Measurements from ENCODE around the gene E2F6. TPM values are rescaled to one million over a fixed set of nuclear protein-coding genes. Genes with fewer than 3 reads are reported as not detected.

Gene E2F6
- total and polyA plus RNA-seq, 2 experiments from 2014 or later, result 13.8 to 23.1 TPM

- H3K27ac ChIP-seq, result no peak overlapping the region
- H3K9me2 ChIP-seq (replicated peaks; ENCODE audit: insufficient read depth), result no peaks in the 10 kb centered on the region
- 93% methylated on average over 5 of the region's 5 CpGs for WGBS (ENCODE audit: low lambda C conversion rate, missing lambda C conversion rate)
- no peaks in the 10 kb centered on the region for H3K36me3 ChIP-seq (replicated peaks; ENCODE audit: insufficient read depth, low read depth)
- H3K79me2 ChIP-seq, result no peaks in the 10 kb centered on the region
- no peak for TF ChIP-seq CTCF (IDR thresholded peaks at IDR 0.05; ENCODE audit: poor library complexity)
- TF ChIP-seq EZH2phosphoT487 (IDR thresholded peaks at IDR 0.05; ENCODE audit: low read depth, severe bottlenecking, unreplicated experiment), result no peak
- no peak for TF ChIP-seq EZH2 (IDR thresholded peaks at IDR 0.05; ENCODE audit: borderline replicate concordance)
- H3K27me3 ChIP-seq, result no peaks in the 10 kb centered on the region
- peaks cover 3% of the 10 kb centered on the region for H3K9me3 ChIP-seq (ENCODE audit: low read depth)
- H2AFZ ChIP-seq, result no peak overlapping the region
- DNase-seq (ENCODE audit: low spot score), result no peak
- H4K20me1 ChIP-seq (ENCODE audit: insufficient read depth, poor library complexity, severe bottlenecking), result no peaks in the 10 kb centered on the region
- no peaks in the 10 kb centered on the region for H3K4me1 ChIP-seq (ENCODE audit: insufficient read depth)
- H3K4me3 ChIP-seq, result no peak overlapping the region
- no peak overlapping the region for H3K4me2 ChIP-seq
These were observed 43.5 kb downstream of the E2F6 start for GRCh38 chr2:11422491-11422865.

DNA sequence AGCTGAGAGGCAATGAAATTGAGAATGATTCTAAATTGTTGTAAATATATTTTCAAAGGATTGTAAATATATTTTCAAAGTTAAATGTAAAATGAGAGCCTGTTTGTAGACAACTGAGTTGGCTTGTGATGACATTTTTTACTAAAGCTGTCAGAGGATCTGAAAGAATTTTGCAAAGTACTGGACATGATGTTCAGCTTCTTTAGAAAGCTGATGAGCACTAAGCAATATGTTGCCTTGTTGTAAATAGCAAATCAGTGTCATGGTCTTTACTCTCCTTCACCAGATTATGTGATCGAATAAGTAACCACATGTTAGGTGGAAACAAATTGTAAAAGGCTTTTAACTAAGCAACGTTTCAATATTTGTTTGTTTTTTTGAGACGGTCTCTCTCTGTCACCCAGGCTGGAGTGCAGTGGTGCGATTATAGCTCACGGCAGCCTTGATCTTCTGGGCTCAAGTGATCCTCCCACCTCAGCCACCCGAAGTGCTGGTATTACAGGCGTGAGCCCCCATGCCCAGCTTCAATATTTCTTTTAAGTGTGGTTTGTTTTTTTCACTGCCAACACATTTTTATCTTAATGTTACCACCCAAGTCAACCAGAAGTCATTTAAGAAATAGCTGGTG is 44.0 kb downstream of the E2F6 start:
- H3K4me2 ChIP-seq, result no peak overlapping the region
- no peak for TF ChIP-seq EZH2 (IDR thresholded peaks at IDR 0.05; ENCODE audit: borderline replicate concordance)
- TF ChIP-seq EZH2phosphoT487 (IDR thresholded peaks at IDR 0.05; ENCODE audit: low read depth, severe bottlenecking, unreplicated experiment), result no peak
- TF ChIP-seq CTCF (IDR thresholded peaks at IDR 0.05; ENCODE audit: poor library complexity), result no peak
- peaks cover 3% of the 10 kb centered on the region for H3K9me3 ChIP-seq (ENCODE audit: low read depth)
- DNase-seq (ENCODE audit: low spot score), result no peak
- H3K4me3 ChIP-seq, result no peak overlapping the region
- no peaks in the 10 kb centered on the region for H3K9me2 ChIP-seq (replicated peaks; ENCODE audit: insufficient read depth)
- 57% methylated on average over 7 of the region's 7 CpGs for WGBS (ENCODE audit: low lambda C conversion rate, missing lambda C conversion rate)
- no peaks in the 10 kb centered on the region for H3K4me1 ChIP-seq (ENCODE audit: insufficient read depth)
- H3K79me2 ChIP-seq, result no peaks in the 10 kb centered on the region
- no peak overlapping the region for H3K27ac ChIP-seq
- no peaks in the 10 kb centered on the region for H3K27me3 ChIP-seq
- no peaks in the 10 kb centered on the region for H4K20me1 ChIP-seq (ENCODE audit: insufficient read depth, poor library complexity, severe bottlenecking)
- no peak overlapping the region for H2AFZ ChIP-seq
- no peaks in the 10 kb centered on the region for H3K36me3 ChIP-seq (replicated peaks; ENCODE audit: insufficient read depth, low read depth)

- no peaks in the 10 kb centered on the region for H3K4me1 ChIP-seq (ENCODE audit: insufficient read depth)
- WGBS (ENCODE audit: low lambda C conversion rate, missing lambda C conversion rate), result 92% methylated on average over 9 of the region's 9 CpGs
- no peaks in the 10 kb centered on the region for H3K79me2 ChIP-seq
- no peaks in the 10 kb centered on the region for H4K20me1 ChIP-seq (ENCODE audit: insufficient read depth, poor library complexity, severe bottlenecking)
- no peaks in the 10 kb centered on the region for H3K27me3 ChIP-seq
- H2AFZ ChIP-seq, result no peak overlapping the region
- no peak for DNase-seq (ENCODE audit: low spot score)
- peaks cover 3% of the 10 kb centered on the region for H3K9me3 ChIP-seq (ENCODE audit: low read depth)
- no peaks in the 10 kb centered on the region for H3K36me3 ChIP-seq (replicated peaks; ENCODE audit: insufficient read depth, low read depth)
- no peak overlapping the region for H3K4me2 ChIP-seq
- no peak overlapping the region for H3K4me3 ChIP-seq
- H3K27ac ChIP-seq, result no peak overlapping the region
- no peak for TF ChIP-seq CTCF (IDR thresholded peaks at IDR 0.05; ENCODE audit: poor library complexity)
- no peak for TF ChIP-seq EZH2 (IDR thresholded peaks at IDR 0.05; ENCODE audit: borderline replicate concordance)
- TF ChIP-seq EZH2phosphoT487 (IDR thresholded peaks at IDR 0.05; ENCODE audit: low read depth, severe bottlenecking, unreplicated experiment), result no peak
- H3K9me2 ChIP-seq (replicated peaks; ENCODE audit: insufficient read depth), result no peaks in the 10 kb centered on the region
These were observed 45.3 kb downstream of the E2F6 start for GRCh38 chr2:11420671-11421070.
